GM12878 (cell line): ENCODE measurements around the gene SGTA. TPM values are rescaled to one million over a fixed set of nuclear protein-coding genes. Genes with fewer than 3 reads are reported as not detected.

Source experiments
- ATF7 ChIP-seq: fragments of 450-650 bp; IDR thresholded peaks from 2 replicates; pipeline ENCODE4 v1.6.1; 2016; ENCODE audit warnings: low read depth, mild to moderate bottlenecking
- CBX5 ChIP-seq: sonication (generic); IDR thresholded peaks from 2 replicates; pipeline ENCODE4 v1.6.1; 2016; ENCODE audit warnings: low read depth, moderate library complexity, mild to moderate bottlenecking, inconsistent platforms
- CHD1 ChIP-seq: IDR thresholded peaks from 2 replicates; pipeline ENCODE4 v1.6.1; 2012; ENCODE audit warnings: low read depth, low read length, improper control_type of control experiment
- ETV6 ChIP-seq, 2 experiments: fragments of 450-650 bp in 1 of 2; IDR thresholded peaks in 1 of 2; conservative IDR thresholded peaks in 1 of 2; 2 replicates each; pipeline ENCODE4 v1.6.1; 2014; ENCODE audit warnings: antibody characterized with exemption in 1 of 2, borderline replicate concordance in 1 of 2, low read depth in 1 of 2, mild to moderate bottlenecking in 1 of 2, moderate library complexity in 1 of 2
- FOXK2 ChIP-seq: fragments of 450-650 bp; IDR thresholded peaks from 2 replicates; pipeline ENCODE4 v1.6.1; 2017; ENCODE audit warnings: mild to moderate bottlenecking, moderate library complexity
- FOXM1 ChIP-seq: IDR thresholded peaks from 2 replicates; pipeline ENCODE4 v1.6.1; 2012; ENCODE audit warnings: low read depth, mild to moderate bottlenecking, inconsistent platforms, low read length, moderate library complexity
- GATAD2B ChIP-seq: fragments of 450-650 bp; conservative IDR thresholded peaks from 2 replicates; pipeline ENCODE4 v1.6.1; 2017; ENCODE audit warnings: low read depth, mild to moderate bottlenecking, moderate library complexity
- HDAC2 ChIP-seq: fragments of 200-600 bp; sonication (generic); IDR thresholded peaks from 2 replicates; pipeline ENCODE4 v1.6.1; 2017
- IKZF1 ChIP-seq: fragments of 450-650 bp; conservative IDR thresholded peaks from 2 replicates; pipeline ENCODE4 v1.6.1; 2017; ENCODE audit warnings: antibody characterized with exemption, mild to moderate bottlenecking
- KAT2A ChIP-seq: conservative IDR thresholded peaks from 2 replicates; pipeline ENCODE4 v1.6.1; 2011; ENCODE audit warnings: low read depth, low read length; ENCODE audit not compliant: control insufficient read depth
- MTA2 ChIP-seq: fragments of 450-650 bp; IDR thresholded peaks from 2 replicates; pipeline ENCODE4 v1.6.1; 2016; ENCODE audit warnings: low read depth, mild to moderate bottlenecking, moderate library complexity
- MTA3 ChIP-seq: IDR thresholded peaks from 2 replicates; pipeline ENCODE4 v1.6.1; 2012; ENCODE audit warnings: low read length, inconsistent platforms, borderline replicate concordance
- NBN ChIP-seq: fragments of 450-650 bp; IDR thresholded peaks from 2 replicates; pipeline ENCODE4 v1.6.1; 2016
- NRF1 ChIP-seq: conservative IDR thresholded peaks from 2 replicates; pipeline ENCODE4 v1.6.1; 2011; ENCODE audit warnings: mild to moderate bottlenecking, low read depth, low read length, improper control_type of control experiment
- SIX5 ChIP-seq: IDR thresholded peaks from 2 replicates; pipeline ENCODE4 v1.6.1; 2011; ENCODE audit warnings: mild to moderate bottlenecking, low read depth, low read length, moderate library complexity; ENCODE audit not compliant: severe bottlenecking
- STAT3 ChIP-seq: IDR thresholded peaks from 2 replicates; pipeline ENCODE4 v1.6.1; 2011; ENCODE audit warnings: low read depth, low read length, improper control_type of control experiment
- TARDBP ChIP-seq: IDR thresholded peaks from 2 replicates; pipeline ENCODE4 v1.6.1; 2016; ENCODE audit warnings: borderline replicate concordance
- TCF12 ChIP-seq: IDR thresholded peaks from 2 replicates; pipeline ENCODE4 v1.6.1; 2011; ENCODE audit warnings: low read depth, mild to moderate bottlenecking, low read length
- TCF7 ChIP-seq: IDR thresholded peaks from 2 replicates; pipeline ENCODE4 v1.6.1; 2014; ENCODE audit warnings: antibody characterized with exemption, borderline replicate concordance
- YBX1 ChIP-seq: fragments of 450-650 bp; IDR thresholded peaks from 2 replicates; pipeline ENCODE4 v1.6.1; 2016; ENCODE audit warnings: antibody characterized with exemption
- polyA plus RNA-seq, 11 experiments: library from polyadenylated mRNA; depleted of rRNA in 4 of 11; unstranded in 6 of 11; stranded (reverse) in 5 of 11; fragments of >200 nt; fragmentation: Nextera tagmentation in 4 of 11; fragmentation: Illumina TruSeq in 1 of 11; extraction: Ambion mirVana in 4 of 11; extraction: Trizol in 1 of 11; gene quantifications; 1 replicate in 1 of 11; 2 replicates in 10 of 11; pipeline versions ENCODE4 v1.2.1 to v1.2.3, GENCODE V29; 2011 to 2016; ENCODE audit warnings: inconsistent platforms in 2 of 11, missing spikeins in 2 of 11, low read depth in 1 of 11
- total RNA-seq, 4 experiments: library from RNA; depleted of rRNA in 3 of 4; stranded (reverse); fragments of >200 nt in 3 of 4; fragmentation: Illumina TruSeq in 1 of 4; extraction: Trizol in 1 of 4; gene quantifications; 2 replicates each; pipeline versions ENCODE4 v1.2.1 to v1.2.3, GENCODE V29; 2013 to 2021
- TF ChIP-seq, protein P1 (sequence below): fragments of 150-350 bp; IDR thresholded peaks from 2 replicates; pipeline ENCODE4 v1.6.1; 2014; ENCODE audit warnings: mild to moderate bottlenecking, low read depth, low read length
- TF ChIP-seq, protein P2 (sequence below): fragments of 450-650 bp; formaldehyde crosslinking; IDR thresholded peaks from 2 replicates; pipeline ENCODE4 v1.4.0; 2022; ENCODE audit warnings: mild to moderate bottlenecking, moderate library complexity
- TF ChIP-seq, protein P3 (sequence below): IDR thresholded peaks from 2 replicates; pipeline ENCODE4 v1.6.1; 2011; ENCODE audit warnings: borderline replicate concordance, low read depth, mild to moderate bottlenecking, moderate library complexity, low read length; ENCODE audit not compliant: insufficient read depth, poor library complexity, severe bottlenecking
- TF ChIP-seq, protein P4 (sequence below): fragments of 450-650 bp; IDR thresholded peaks from 2 replicates; pipeline ENCODE4 v1.6.1; 2016; ENCODE audit warnings: mild to moderate bottlenecking

Gene SGTA
- total and polyA plus RNA-seq, 10 of the 15 experiments (the other 5 are each of a cell fraction or from before 2014, with no cell fraction given), result 2.0 to 102 (median 48.2) TPM

DNA sequence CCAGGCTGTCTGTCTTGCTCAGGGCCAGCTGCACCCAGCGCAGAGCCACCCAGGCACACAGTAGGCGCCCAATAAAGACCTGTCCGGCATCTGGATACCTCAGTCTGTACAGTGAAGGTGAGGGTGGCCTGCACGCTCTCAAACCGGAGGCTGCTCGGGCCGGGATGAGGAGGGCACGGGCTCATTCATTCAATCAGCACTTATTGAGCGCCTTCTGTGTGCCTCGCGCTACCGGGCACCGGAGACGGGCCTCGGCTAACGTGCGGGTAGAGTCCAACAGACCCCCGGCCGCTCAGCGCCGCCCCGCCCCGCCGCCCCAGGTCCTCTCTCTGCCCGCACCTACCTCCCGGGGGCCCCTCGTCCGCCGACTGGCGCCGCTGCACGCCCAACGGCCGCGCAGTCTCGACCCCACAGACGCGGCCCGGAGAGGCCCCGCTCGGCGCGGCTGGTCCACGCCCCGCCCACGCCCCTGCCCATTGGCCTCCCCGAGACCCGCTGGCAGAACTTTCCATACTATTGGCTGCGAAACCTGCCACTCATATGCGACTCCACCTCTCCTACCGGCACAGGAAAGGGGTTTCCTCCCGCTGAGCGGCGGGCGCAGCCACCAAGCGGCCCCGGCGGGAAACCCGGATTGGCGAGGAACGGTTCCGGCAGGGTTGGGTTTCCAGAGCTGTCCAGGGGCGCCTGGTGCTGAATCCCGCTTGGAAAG lies 43.3 kb downstream of the SGTA start, which contains the start of gene SLC39A3 (continued):
- TF ChIP-seq, protein P1, sequence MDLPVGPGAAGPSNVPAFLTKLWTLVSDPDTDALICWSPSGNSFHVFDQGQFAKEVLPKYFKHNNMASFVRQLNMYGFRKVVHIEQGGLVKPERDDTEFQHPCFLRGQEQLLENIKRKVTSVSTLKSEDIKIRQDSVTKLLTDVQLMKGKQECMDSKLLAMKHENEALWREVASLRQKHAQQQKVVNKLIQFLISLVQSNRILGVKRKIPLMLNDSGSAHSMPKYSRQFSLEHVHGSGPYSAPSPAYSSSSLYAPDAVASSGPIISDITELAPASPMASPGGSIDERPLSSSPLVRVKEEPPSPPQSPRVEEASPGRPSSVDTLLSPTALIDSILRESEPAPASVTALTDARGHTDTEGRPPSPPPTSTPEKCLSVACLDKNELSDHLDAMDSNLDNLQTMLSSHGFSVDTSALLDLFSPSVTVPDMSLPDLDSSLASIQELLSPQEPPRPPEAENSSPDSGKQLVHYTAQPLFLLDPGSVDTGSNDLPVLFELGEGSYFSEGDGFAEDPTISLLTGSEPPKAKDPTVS, result 0 out of 2 replicates have a peak, but pooled peaks have one; percentile 65
- TF ChIP-seq NBN, result no peak; the same call in 1 of the 2 replicates
- no peak for TF ChIP-seq MTA2
- TF ChIP-seq STAT3, result no peak
- peak; percentile 75 for TF ChIP-seq SIX5
- TF ChIP-seq YBX1, result no peak
- TF ChIP-seq NRF1, result no peak
- TF ChIP-seq GATAD2B, result no peak
- TF ChIP-seq, protein P2, sequence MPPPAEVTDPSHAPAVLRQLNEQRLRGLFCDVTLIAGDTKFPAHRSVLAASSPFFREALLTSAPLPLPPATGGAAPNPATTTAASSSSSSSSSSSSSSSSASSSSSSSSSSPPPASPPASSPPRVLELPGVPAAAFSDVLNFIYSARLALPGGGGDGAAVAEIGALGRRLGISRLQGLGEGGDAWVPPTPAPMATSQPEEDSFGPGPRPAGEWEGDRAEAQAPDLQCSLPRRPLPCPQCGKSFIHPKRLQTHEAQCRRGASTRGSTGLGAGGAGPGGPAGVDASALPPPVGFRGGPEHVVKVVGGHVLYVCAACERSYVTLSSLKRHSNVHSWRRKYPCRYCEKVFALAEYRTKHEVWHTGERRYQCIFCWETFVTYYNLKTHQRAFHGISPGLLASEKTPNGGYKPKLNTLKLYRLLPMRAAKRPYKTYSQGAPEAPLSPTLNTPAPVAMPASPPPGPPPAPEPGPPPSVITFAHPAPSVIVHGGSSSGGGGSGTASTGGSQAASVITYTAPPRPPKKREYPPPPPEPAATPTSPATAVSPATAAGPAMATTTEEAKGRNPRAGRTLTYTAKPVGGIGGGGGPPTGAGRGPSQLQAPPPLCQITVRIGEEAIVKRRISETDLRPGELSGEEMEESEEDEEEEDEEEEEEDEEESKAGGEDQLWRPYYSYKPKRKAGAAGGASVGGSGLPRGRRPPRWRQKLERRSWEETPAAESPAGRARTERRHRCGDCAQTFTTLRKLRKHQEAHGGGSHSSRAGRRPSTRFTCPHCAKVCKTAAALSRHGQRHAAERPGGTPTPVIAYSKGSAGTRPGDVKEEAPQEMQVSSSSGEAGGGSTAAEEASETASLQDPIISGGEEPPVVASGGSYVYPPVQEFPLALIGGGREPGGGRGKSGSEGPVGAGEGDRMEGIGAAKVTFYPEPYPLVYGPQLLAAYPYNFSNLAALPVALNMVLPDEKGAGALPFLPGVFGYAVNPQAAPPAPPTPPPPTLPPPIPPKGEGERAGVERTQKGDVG (CRISPR knock-in tag), result no peak
- peak; percentile 33; the same call in 1 of the 2 replicates for TF ChIP-seq FOXK2
- TF ChIP-seq, protein P3, sequence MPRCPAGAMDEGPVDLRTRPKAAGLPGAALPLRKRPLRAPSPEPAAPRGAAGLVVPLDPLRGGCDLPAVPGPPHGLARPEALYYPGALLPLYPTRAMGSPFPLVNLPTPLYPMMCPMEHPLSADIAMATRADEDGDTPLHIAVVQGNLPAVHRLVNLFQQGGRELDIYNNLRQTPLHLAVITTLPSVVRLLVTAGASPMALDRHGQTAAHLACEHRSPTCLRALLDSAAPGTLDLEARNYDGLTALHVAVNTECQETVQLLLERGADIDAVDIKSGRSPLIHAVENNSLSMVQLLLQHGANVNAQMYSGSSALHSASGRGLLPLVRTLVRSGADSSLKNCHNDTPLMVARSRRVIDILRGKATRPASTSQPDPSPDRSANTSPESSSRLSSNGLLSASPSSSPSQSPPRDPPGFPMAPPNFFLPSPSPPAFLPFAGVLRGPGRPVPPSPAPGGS, result no peak
- no peak for TF ChIP-seq HDAC2
- TF ChIP-seq CBX5, result peak; percentile 91
- TF ChIP-seq MTA3, result no peak
- TF ChIP-seq, protein P4, sequence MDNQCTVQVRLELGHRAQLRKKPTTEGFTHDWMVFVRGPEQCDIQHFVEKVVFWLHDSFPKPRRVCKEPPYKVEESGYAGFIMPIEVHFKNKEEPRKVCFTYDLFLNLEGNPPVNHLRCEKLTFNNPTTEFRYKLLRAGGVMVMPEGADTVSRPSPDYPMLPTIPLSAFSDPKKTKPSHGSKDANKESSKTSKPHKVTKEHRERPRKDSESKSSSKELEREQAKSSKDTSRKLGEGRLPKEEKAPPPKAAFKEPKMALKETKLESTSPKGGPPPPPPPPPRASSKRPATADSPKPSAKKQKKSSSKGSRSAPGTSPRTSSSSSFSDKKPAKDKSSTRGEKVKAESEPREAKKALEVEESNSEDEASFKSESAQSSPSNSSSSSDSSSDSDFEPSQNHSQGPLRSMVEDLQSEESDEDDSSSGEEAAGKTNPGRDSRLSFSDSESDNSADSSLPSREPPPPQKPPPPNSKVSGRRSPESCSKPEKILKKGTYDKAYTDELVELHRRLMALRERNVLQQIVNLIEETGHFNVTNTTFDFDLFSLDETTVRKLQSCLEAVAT, result no peak
- no peak; the same call in none of the 2 replicates for TF ChIP-seq TCF7
- peak; percentile 87 for TF ChIP-seq IKZF1
- TF ChIP-seq ETV6 (conservative IDR thresholded peaks at IDR 0.05 in 1 of 2, IDR thresholded peaks at IDR 0.05 in 1 of 2; ENCODE audit: borderline replicate concordance in 1 of 2, low read depth in 1 of 2), result 0 out of 4 replicates have a peak, but pooled peaks of 1 of the 2 experiments have one; percentile 7
- TF ChIP-seq TCF12, result 0 out of 2 replicates have a peak, but pooled peaks have one; percentile 33
- TF ChIP-seq KAT2A, result no peak
- TF ChIP-seq ATF7, result no peak
- TF ChIP-seq CHD1, result no peak
- no peak for TF ChIP-seq FOXM1
- peak; percentile 66; the same call in 1 of the 2 replicates for TF ChIP-seq TARDBP
